H9 (cell line): ENCODE measurements around the gene PSAPL1. TPM values are rescaled to one million over a fixed set of nuclear protein-coding genes. Genes with fewer than 3 reads are reported as not detected.

Source experiments
- DNase-seq: peaks from one replicate; pipeline ENCODE4 v3.0.0-alpha.2; 2017
- H2AFZ ChIP-seq: one replicate; pipeline ENCODE4 v1.6.1; 2013; ENCODE audit warnings: mild to moderate bottlenecking, low read length, control low read depth, moderate library complexity
- H2AK5ac ChIP-seq: 2 replicates; pipeline ENCODE4 v1.6.1; 2013; ENCODE audit warnings: low read length, control low read depth, mixed read lengths; ENCODE audit not compliant: insufficient read length
- H2BK120ac ChIP-seq: one replicate; pipeline ENCODE4 v1.6.1; 2013; ENCODE audit warnings: low read depth, mild to moderate bottlenecking, low read length, control low read depth, inconsistent platforms; ENCODE audit not compliant: poor library complexity, severe bottlenecking
- H2BK12ac ChIP-seq: 2 replicates; pipeline ENCODE4 v1.6.1; 2013; ENCODE audit warnings: low read length, control low read depth, mixed read lengths, low read depth; ENCODE audit not compliant: insufficient read length
- H2BK15ac ChIP-seq: 2 replicates; pipeline ENCODE4 v1.6.1; 2013; ENCODE audit warnings: low read depth, low read length, control low read depth
- H2BK20ac ChIP-seq: one replicate; pipeline ENCODE4 v1.6.1; 2013; ENCODE audit warnings: low read depth, mild to moderate bottlenecking, low read length, control low read depth, inconsistent platforms; ENCODE audit not compliant: poor library complexity, severe bottlenecking
- H2BK5ac ChIP-seq: 2 replicates; pipeline ENCODE4 v1.6.1; 2013; ENCODE audit warnings: low read length, control low read depth, mixed read lengths; ENCODE audit not compliant: insufficient read length
- H3K14ac ChIP-seq: 2 replicates; pipeline ENCODE4 v1.6.1; 2013; ENCODE audit warnings: low read length, control low read depth; ENCODE audit not compliant: insufficient read depth
- H3K18ac ChIP-seq: 2 replicates; pipeline ENCODE4 v1.6.1; 2013; ENCODE audit warnings: low read depth, mild to moderate bottlenecking, mixed read lengths, low read length, control low read depth; ENCODE audit not compliant: insufficient read length
- H3K23ac ChIP-seq: 2 replicates; pipeline ENCODE4 v1.6.1; 2013; ENCODE audit warnings: low read length, control low read depth, mixed read lengths, low read depth; ENCODE audit not compliant: insufficient read length
- H3K23me2 ChIP-seq: 2 replicates; pipeline ENCODE4 v1.6.1; 2013; ENCODE audit warnings: low read depth, mild to moderate bottlenecking, mixed read lengths, low read length, control low read depth; ENCODE audit not compliant: insufficient read length, poor library complexity, severe bottlenecking
- H3K27ac ChIP-seq: 2 replicates; pipeline ENCODE4 v1.5.1; 2013; ENCODE audit warnings: low read length, control low read depth, mixed read lengths, low read depth; ENCODE audit not compliant: insufficient read length
- H3K27me3 ChIP-seq: 2 replicates; pipeline ENCODE4 v1.6.1; 2013; ENCODE audit warnings: low read length, control low read depth, inconsistent platforms; ENCODE audit not compliant: insufficient read depth
- H3K4ac ChIP-seq: 2 replicates; pipeline ENCODE4 v1.6.1; 2013; ENCODE audit warnings: low read depth, mild to moderate bottlenecking, control low read depth, inconsistent platforms, low read length, moderate library complexity
- H3K4me1 ChIP-seq: 2 replicates; pipeline ENCODE4 v1.6.1; 2013; ENCODE audit warnings: low read length, control low read depth, inconsistent platforms; ENCODE audit not compliant: insufficient read depth
- H3K4me2 ChIP-seq: 2 replicates; pipeline ENCODE4 v1.6.1; 2013; ENCODE audit warnings: low read length, control low read depth, mixed read lengths; ENCODE audit not compliant: insufficient read length, insufficient read depth
- H3K56ac ChIP-seq: 2 replicates; pipeline ENCODE4 v1.6.1; 2013; ENCODE audit warnings: low read depth, mild to moderate bottlenecking, mixed read lengths, low read length, control low read depth; ENCODE audit not compliant: insufficient read length
- H3K79me1 ChIP-seq: 2 replicates; pipeline ENCODE4 v1.6.1; 2013; ENCODE audit warnings: low read depth, mild to moderate bottlenecking, moderate library complexity, low read length, control low read depth, inconsistent platforms; ENCODE audit not compliant: insufficient read depth, poor library complexity, severe bottlenecking
- H3K79me2 ChIP-seq: 2 replicates; pipeline ENCODE4 v1.6.1; 2013; ENCODE audit warnings: low read length, control low read depth, inconsistent platforms; ENCODE audit not compliant: insufficient read depth
- H3K9ac ChIP-seq: 2 replicates; pipeline ENCODE4 v1.6.1; 2013; ENCODE audit warnings: low read length, control low read depth, mixed read lengths; ENCODE audit not compliant: insufficient read length; ENCODE audit errors: extremely low read depth
- H3K9me3 ChIP-seq: one replicate; pipeline ENCODE4 v1.6.1; 2013; ENCODE audit warnings: low read depth, low read length, inconsistent platforms; ENCODE audit not compliant: control insufficient read depth
- H3T11ph ChIP-seq: one replicate; pipeline ENCODE4 v1.6.1; 2013; ENCODE audit warnings: mild to moderate bottlenecking, low read length, control low read depth, inconsistent platforms
- H4K20me1 ChIP-seq: one replicate; pipeline ENCODE4 v1.6.1; 2013; ENCODE audit not compliant: control insufficient read depth, insufficient read length, insufficient read depth
- H4K5ac ChIP-seq: 2 replicates; pipeline ENCODE4 v1.6.1; 2013; ENCODE audit warnings: low read depth, mild to moderate bottlenecking, mixed read lengths, low read length, control low read depth; ENCODE audit not compliant: insufficient read length
- H4K8ac ChIP-seq: replicated peaks from 2 replicates; pipeline ENCODE4 v1.6.1; 2013; ENCODE audit warnings: low read length, control low read depth, mixed read lengths, low read depth; ENCODE audit not compliant: insufficient read length
- H4K91ac ChIP-seq: 2 replicates; pipeline ENCODE4 v1.6.1; 2013; ENCODE audit warnings: low read depth, mild to moderate bottlenecking, moderate library complexity, mixed read lengths, low read length, control low read depth; ENCODE audit not compliant: insufficient read length
- H3K27ac Mint-ChIP-seq, 3 experiments: 2 replicates in 2 of 3; 3 replicates in 1 of 3; pipeline ENCODE4 v1.8.0; 2020 to 2021; ENCODE audit warnings: mixed read lengths in 3 of 3, mild to moderate bottlenecking in 1 of 3, moderate library complexity in 1 of 3
- H3K27me3 Mint-ChIP-seq: 2 replicates; pipeline ENCODE4 v1.8.0; 2021; ENCODE audit warnings: low read depth, mild to moderate bottlenecking, moderate library complexity, mixed read lengths
- H3K36me3 Mint-ChIP-seq, 3 experiments: 2 replicates in 2 of 3; 3 replicates in 1 of 3; pipeline ENCODE4 v1.8.0; 2020 to 2021; ENCODE audit warnings: low read depth in 3 of 3, mixed read lengths in 3 of 3; ENCODE audit not compliant: insufficient read depth in 1 of 3
- H3K4me1 Mint-ChIP-seq, 2 experiments: 2 replicates each; pipeline ENCODE4 v1.8.0; 2020; ENCODE audit warnings: mixed read lengths in 2 of 2
- H3K4me3 Mint-ChIP-seq, 2 experiments: 2 replicates in 1 of 2; 3 replicates in 1 of 2; pipeline ENCODE4 v1.8.0; 2020 to 2021; ENCODE audit warnings: mild to moderate bottlenecking in 2 of 2, mixed read lengths in 2 of 2, moderate library complexity in 1 of 2
- H3K9me3 Mint-ChIP-seq, 2 experiments: 2 replicates in 1 of 2; 3 replicates in 1 of 2; pipeline ENCODE4 v1.8.0; 2020; ENCODE audit warnings: mild to moderate bottlenecking in 2 of 2, mixed read lengths in 2 of 2, moderate library complexity in 1 of 2
- CTCF ChIP-seq: fragments of 200-600 bp; sonication (generic); conservative IDR thresholded peaks from 3 replicates; pipeline ENCODE4 v1.8.0; 2021; ENCODE audit warnings: antibody characterized with exemption, mild to moderate bottlenecking
- WGBS: extraction: QIAGEN DNeasy Blood & Tissue Kit; methylation state at CpG from one replicate; pipeline ENCODE4 v1.1.7; 2013; ENCODE audit warnings: missing lambda C conversion rate, low lambda C conversion rate, mixed read lengths; ENCODE audit not compliant: insufficient read length; ENCODE audit errors: extremely low coverage; 5-methylcytosine and 5-hydroxymethylcytosine counted together
- total RNA-seq: library from RNA; stranded (reverse); gene quantifications from 2 replicates; pipeline ENCODE4 v1.2.1, GENCODE V29; 2021

The PSAPL1 gene
- total RNA-seq, 1 experiment from 2014 or later: 0.04 TPM

- peaks cover 3% of the 10 kb centered on the region for H3K23me2 ChIP-seq
- H3K4me2 ChIP-seq: no peak overlapping the region
- WGBS: no CpG with 5 or more reads among the region's 19 CpGs
- H3K79me2 ChIP-seq: no peaks in the 10 kb centered on the region
- H2BK120ac ChIP-seq: no peak overlapping the region
- no peak overlapping the region for H3K4ac ChIP-seq
- H2BK5ac ChIP-seq: no peak overlapping the region
- no peaks in the 10 kb centered on the region for H3K79me1 ChIP-seq
- Mint-ChIP-seq H3K27me3 (peaks cover 42% of the 10 kb centered on the region), H3K4me1 (peaks cover 6 to 11% of the 10 kb centered on the region in 2 experiments), H3K9me3 (peaks cover 8 to 10% of the 10 kb centered on the region in 2 experiments), H3K27ac (no peak overlapping the region; a peak in 1 of 7 replicates), H3K4me3 (no peak overlapping the region), H3K36me3 (peaks cover 0 to 8% (median 0%) of the 10 kb centered on the region in 3 experiments; a peak in 1 of 7 replicates)
- H3K9ac ChIP-seq: no peak overlapping the region
- H4K5ac ChIP-seq: no peak overlapping the region
- H3K14ac ChIP-seq: peak overlapping the region; percentile 41; the same call in 1 of the 2 replicates
- no peak overlapping the region for H3T11ph ChIP-seq
- no peak for TF ChIP-seq CTCF
- H3K4me1 ChIP-seq: no peaks in the 10 kb centered on the region
- H2AFZ ChIP-seq: no peak overlapping the region
- no peak overlapping the region for H2AK5ac ChIP-seq
- H4K91ac ChIP-seq: no peak overlapping the region
- peak; percentile 17 for DNase-seq
- H3K9me3 ChIP-seq: no peaks in the 10 kb centered on the region
- H4K8ac ChIP-seq: no peak overlapping the region
- no peaks in the 10 kb centered on the region for H4K20me1 ChIP-seq
- H3K18ac ChIP-seq: no peak overlapping the region
- no peak overlapping the region for H3K27ac ChIP-seq
- H3K27me3 ChIP-seq: no peaks in the 10 kb centered on the region; the same call in 1 of the 2 replicates
- H3K56ac ChIP-seq: no peak overlapping the region
- H2BK20ac ChIP-seq: no peak overlapping the region
- no peak overlapping the region for H3K23ac ChIP-seq
- no peak overlapping the region for H2BK12ac ChIP-seq
- H2BK15ac ChIP-seq: no peak overlapping the region
Measured at GRCh38 chr4:7422151-7422897, 12.4 kb downstream of the PSAPL1 start.
